ENCODE measurements around the gene IRF8.
"Not testable (repeated sequence)": the region's sequence is repeated elsewhere in the genome, so short reads cannot be mapped to it uniquely, and the experiment has no call there.

Gene IRF8

GRCh38 chr16:85869785-85870558 is 29.0 kb upstream of the IRF8 start:
- DNase-seq = peak in 1 of 2 donors; percentile 43
- Histone ChIP-seq H3K9me3 (no peaks in the 10 kb centered on the region), H3K4me1 (no peaks in the 10 kb centered on the region), H3K4me3 (no peak overlapping the region), H3K36me3 (no peaks in the 10 kb centered on the region), H3K27me3 (peaks cover 0 to 34% of the 10 kb centered on the region in 2 donors), H3K27ac (no peak overlapping the region)
- TF ChIP-seq CTCF (IDR thresholded peaks at IDR 0.05) = no peak
- intact Hi-C loops (cut with DNase I; ENCODE audit: low total_unique reads) = no loop called here

- peaks cover 0 to 34% of the 10 kb centered on the region in 2 donors for H3K27me3 ChIP-seq
- no peak for DNase-seq
- H3K4me1 ChIP-seq = no peaks in the 10 kb centered on the region
- H3K27ac ChIP-seq = no peak overlapping the region
- intact Hi-C loops (cut with DNase I; ENCODE audit: low total_unique reads) = no loop called here
- H3K36me3 ChIP-seq = no peaks in the 10 kb centered on the region
- no peaks in the 10 kb centered on the region for H3K9me3 ChIP-seq
- no peak for TF ChIP-seq CTCF (IDR thresholded peaks at IDR 0.05)
- no peak overlapping the region for H3K4me3 ChIP-seq
These were observed 27.2 kb upstream of the IRF8 start for GRCh38 chr16:85871756-85872155.

- peak; percentile 72 to 77 for DNase-seq
- Histone ChIP-seq H3K9me3 (no peaks in the 10 kb centered on the region), H3K27ac (no peak overlapping the region), H3K36me3 (no peaks in the 10 kb centered on the region), H3K27me3 (peaks cover 0 to 30% of the 10 kb centered on the region in 2 donors), H3K4me3 (no peak overlapping the region), H3K4me1 (no peaks in the 10 kb centered on the region)
- TF ChIP-seq CTCF (IDR thresholded peaks at IDR 0.05) = no peak
- intact Hi-C loops (cut with DNase I; ENCODE audit: low total_unique reads) = no loop called here
These were observed 26.2 kb upstream of the IRF8 start for GRCh38 chr16:85872734-85873133.

GRCh38 chr16:85873153-85873552 is 25.8 kb upstream of the IRF8 start:
- no peak for TF ChIP-seq CTCF (IDR thresholded peaks at IDR 0.05)
- no peak for DNase-seq
- peaks cover 0 to 28% of the 10 kb centered on the region in 2 donors for H3K27me3 ChIP-seq
- no peaks in the 10 kb centered on the region for H3K36me3 ChIP-seq
- no peaks in the 10 kb centered on the region for H3K4me1 ChIP-seq
- no peaks in the 10 kb centered on the region for H3K9me3 ChIP-seq
- intact Hi-C loops (cut with DNase I; ENCODE audit: low total_unique reads) = no loop called here
- no peak overlapping the region for H3K27ac ChIP-seq
- no peak overlapping the region for H3K4me3 ChIP-seq

- H3K36me3 ChIP-seq; H3K9me3 ChIP-seq; H3K4me3 ChIP-seq; DNase-seq; H3K4me1 ChIP-seq; H3K27ac ChIP-seq; intact Hi-C loops (cut with DNase I; ENCODE audit: low total_unique reads): not testable (repeated sequence)
- H3K27me3 ChIP-seq = peaks cover 0 to 23% of the 10 kb centered on the region in 2 donors
These were observed 24.9 kb upstream of the IRF8 start for GRCh38 chr16:85874031-85874430.

GRCh38 chr16:85878407-85878806 is 20.6 kb upstream of the IRF8 start:
- H3K4me1 ChIP-seq = no peaks in the 10 kb centered on the region

More at GRCh38 chr16:85878407-85878806, 20.6 kb upstream of the IRF8 start:
- Histone ChIP-seq H3K27me3 (peaks cover 0 to 8% of the 10 kb centered on the region in 2 donors), H3K9me3 (no peaks in the 10 kb centered on the region), H3K27ac (no peak overlapping the region), H3K4me3 (no peak overlapping the region), H3K36me3 (no peaks in the 10 kb centered on the region)
- DNase-seq = no peak
- intact Hi-C loops (cut with DNase I; ENCODE audit: low total_unique reads) = no loop called here
- TF ChIP-seq CTCF (IDR thresholded peaks at IDR 0.05) = no peak
